ENCODE results near the gene TEX2.

TEX2 gene

GRCh38 chr17:64115043-64115698 lies 147.9 kb downstream of the TEX2 start:
- no peak overlapping the region for H2AFZ ChIP-seq (ENCODE audit: low read length)
- no peaks in the 10 kb centered on the region for H3K79me2 ChIP-seq (ENCODE audit: insufficient read depth, low read length)
- H3K4me3 ChIP-seq (ENCODE audit: low read depth, low read length, poor library complexity, severe bottlenecking) = no peak overlapping the region
- no peaks in the 10 kb centered on the region for H3K9me2 ChIP-seq (ENCODE audit: low read depth, low read length)
- no peaks in the 10 kb centered on the region for H3F3A ChIP-seq (ENCODE audit: insufficient read depth, low read length)
- no peak overlapping the region for H3K27ac ChIP-seq (ENCODE audit: low read depth, low read length, poor library complexity, severe bottlenecking)
- TF ChIP-seq, protein P1, sequence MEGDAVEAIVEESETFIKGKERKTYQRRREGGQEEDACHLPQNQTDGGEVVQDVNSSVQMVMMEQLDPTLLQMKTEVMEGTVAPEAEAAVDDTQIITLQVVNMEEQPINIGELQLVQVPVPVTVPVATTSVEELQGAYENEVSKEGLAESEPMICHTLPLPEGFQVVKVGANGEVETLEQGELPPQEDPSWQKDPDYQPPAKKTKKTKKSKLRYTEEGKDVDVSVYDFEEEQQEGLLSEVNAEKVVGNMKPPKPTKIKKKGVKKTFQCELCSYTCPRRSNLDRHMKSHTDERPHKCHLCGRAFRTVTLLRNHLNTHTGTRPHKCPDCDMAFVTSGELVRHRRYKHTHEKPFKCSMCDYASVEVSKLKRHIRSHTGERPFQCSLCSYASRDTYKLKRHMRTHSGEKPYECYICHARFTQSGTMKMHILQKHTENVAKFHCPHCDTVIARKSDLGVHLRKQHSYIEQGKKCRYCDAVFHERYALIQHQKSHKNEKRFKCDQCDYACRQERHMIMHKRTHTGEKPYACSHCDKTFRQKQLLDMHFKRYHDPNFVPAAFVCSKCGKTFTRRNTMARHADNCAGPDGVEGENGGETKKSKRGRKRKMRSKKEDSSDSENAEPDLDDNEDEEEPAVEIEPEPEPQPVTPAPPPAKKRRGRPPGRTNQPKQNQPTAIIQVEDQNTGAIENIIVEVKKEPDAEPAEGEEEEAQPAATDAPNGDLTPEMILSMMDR (IDR thresholded peaks at IDR 0.05; ENCODE audit: low read length) = no peak
- TF ChIP-seq EZH2 (IDR thresholded peaks at IDR 0.05; ENCODE audit: borderline replicate concordance, low read length) = no peak
- no peaks in the 10 kb centered on the region for H3K4me1 ChIP-seq (ENCODE audit: insufficient read depth, low read length, severe bottlenecking)
- no peak overlapping the region for H3K9ac ChIP-seq (ENCODE audit: low read length)
- no peaks in the 10 kb centered on the region for H3K9me3 ChIP-seq (ENCODE audit: low read length)
- no peaks in the 10 kb centered on the region for H3K27me3 ChIP-seq (ENCODE audit: insufficient read depth, low read length)
- H3K36me3 ChIP-seq (ENCODE audit: insufficient read depth, low read length) = no peaks in the 10 kb centered on the region
- no peak overlapping the region for H3K4me2 ChIP-seq (ENCODE audit: low read length)
- H4K20me1 ChIP-seq (ENCODE audit: insufficient read depth, low read length) = no peaks in the 10 kb centered on the region

GRCh38 chr17:64113006-64113405 lies 150.1 kb downstream of the TEX2 start:
- no peak overlapping the region for H2AFZ ChIP-seq (ENCODE audit: low read length)
- H3K9me3 ChIP-seq (ENCODE audit: low read length) = no peaks in the 10 kb centered on the region
- H3K36me3 ChIP-seq (ENCODE audit: insufficient read depth, low read length) = no peaks in the 10 kb centered on the region
- H3K27me3 ChIP-seq (ENCODE audit: insufficient read depth, low read length) = no peaks in the 10 kb centered on the region
- H3K4me1 ChIP-seq (ENCODE audit: insufficient read depth, low read length, severe bottlenecking) = no peaks in the 10 kb centered on the region
- no peak overlapping the region for H3K4me2 ChIP-seq (ENCODE audit: low read length)
- H4K20me1 ChIP-seq (ENCODE audit: insufficient read depth, low read length) = no peaks in the 10 kb centered on the region
- H3F3A ChIP-seq (ENCODE audit: insufficient read depth, low read length) = no peaks in the 10 kb centered on the region
- TF ChIP-seq, protein P1 (IDR thresholded peaks at IDR 0.05; ENCODE audit: low read length) = no peak
- no peak for TF ChIP-seq EZH2 (IDR thresholded peaks at IDR 0.05; ENCODE audit: borderline replicate concordance, low read length)
- no peak overlapping the region for H3K27ac ChIP-seq (ENCODE audit: low read depth, low read length, poor library complexity, severe bottlenecking)
- H3K9ac ChIP-seq (ENCODE audit: low read length) = no peak overlapping the region
- H3K4me3 ChIP-seq (ENCODE audit: low read depth, low read length, poor library complexity, severe bottlenecking) = no peak overlapping the region
- H3K9me2 ChIP-seq (ENCODE audit: low read depth, low read length) = no peaks in the 10 kb centered on the region
- H3K79me2 ChIP-seq (ENCODE audit: insufficient read depth, low read length) = no peaks in the 10 kb centered on the region

- no peak overlapping the region for H3K4me2 ChIP-seq (ENCODE audit: low read length)
- H3F3A ChIP-seq (ENCODE audit: insufficient read depth, low read length) = no peaks in the 10 kb centered on the region
- no peak overlapping the region for H3K27ac ChIP-seq (ENCODE audit: low read depth, low read length, poor library complexity, severe bottlenecking)
- TF ChIP-seq EZH2 (IDR thresholded peaks at IDR 0.05; ENCODE audit: borderline replicate concordance, low read length) = no peak
- TF ChIP-seq, protein P1 (IDR thresholded peaks at IDR 0.05; ENCODE audit: low read length) = no peak
- no peaks in the 10 kb centered on the region for H3K9me2 ChIP-seq (ENCODE audit: low read depth, low read length)
- H3K36me3 ChIP-seq (ENCODE audit: insufficient read depth, low read length) = no peaks in the 10 kb centered on the region
- H4K20me1 ChIP-seq (ENCODE audit: insufficient read depth, low read length) = no peaks in the 10 kb centered on the region
- H3K4me3 ChIP-seq (ENCODE audit: low read depth, low read length, poor library complexity, severe bottlenecking) = no peak overlapping the region
- no peak overlapping the region for H2AFZ ChIP-seq (ENCODE audit: low read length)
- H3K27me3 ChIP-seq (ENCODE audit: insufficient read depth, low read length) = no peaks in the 10 kb centered on the region
- H3K79me2 ChIP-seq (ENCODE audit: insufficient read depth, low read length) = no peaks in the 10 kb centered on the region
- no peaks in the 10 kb centered on the region for H3K4me1 ChIP-seq (ENCODE audit: insufficient read depth, low read length, severe bottlenecking)
- no peak overlapping the region for H3K9ac ChIP-seq (ENCODE audit: low read length)
- H3K9me3 ChIP-seq (ENCODE audit: low read length) = no peaks in the 10 kb centered on the region
Observed at GRCh38 chr17:64111831-64112230, 151.2 kb downstream of the TEX2 start.

Measured in OCI-LY1 (cell line).